Astrocyte of the hippocampus (primary cell): ENCODE results near the gene PHLPP1.

ENCODE experiments used
- DNase-seq: peaks from one replicate; pipeline ENCODE4 v3.0.0; 2011; ENCODE audit warnings: low read depth, low spot score

PHLPP1 gene

GRCh38 chr18:62741118-62741566 is 25.8 kb downstream of the PHLPP1 start:
- peak; percentile 70 for DNase-seq

GRCh38 chr18:62741584-62741983 is 26.2 kb downstream of the PHLPP1 start:
- DNase-seq: no peak

GRCh38 chr18:62744076-62744968 is 29.0 kb downstream of the PHLPP1 start:
- peak; percentile 76 for DNase-seq

- DNase-seq: no peak
Observed at GRCh38 chr18:62745089-62745751, 29.9 kb downstream of the PHLPP1 start.

GRCh38 chr18:62749389-62749788 is 34.0 kb downstream of the PHLPP1 start:
- DNase-seq: no peak

GRCh38 chr18:62751341-62751821 is 36.0 kb downstream of the PHLPP1 start:
- peak; percentile 89 for DNase-seq

GRCh38 chr18:62751977-62752376 is 36.6 kb downstream of the PHLPP1 start:
- peak; percentile 24 for DNase-seq

GRCh38 chr18:62754026-62754425 is 38.7 kb downstream of the PHLPP1 start:
- no peak for DNase-seq

GRCh38 chr18:62755454-62755853 is 40.1 kb downstream of the PHLPP1 start:
- no peak for DNase-seq

GRCh38 chr18:62755946-62756345 is 40.6 kb downstream of the PHLPP1 start:
- no peak for DNase-seq

- DNase-seq: no peak
Observed at GRCh38 chr18:62757399-62758010, 42.2 kb downstream of the PHLPP1 start.

- DNase-seq: peak; percentile 25
Observed at GRCh38 chr18:62758591-62758990, 43.2 kb downstream of the PHLPP1 start.

GRCh38 chr18:62759704-62760402 is 44.5 kb downstream of the PHLPP1 start:
- no peak for DNase-seq

- peak; percentile 82 for DNase-seq
Observed at GRCh38 chr18:62760403-62760734, 45.0 kb downstream of the PHLPP1 start.

- peak; percentile 27 for DNase-seq
Observed at GRCh38 chr18:62763101-62763521, 47.8 kb downstream of the PHLPP1 start.

- no peak for DNase-seq
Observed at GRCh38 chr18:62766266-62766665, 50.9 kb downstream of the PHLPP1 start.

- DNase-seq: peak; percentile 78
Observed at GRCh38 chr18:62767321-62767720, 52.0 kb downstream of the PHLPP1 start.

GRCh38 chr18:62767836-62768557 is 52.7 kb downstream of the PHLPP1 start:
- DNase-seq: no peak

GRCh38 chr18:62768558-62768943 is 53.2 kb downstream of the PHLPP1 start:
- no peak for DNase-seq

GRCh38 chr18:62769216-62769615 is 53.9 kb downstream of the PHLPP1 start:
- DNase-seq: no peak
